HUES48 (cell line): ENCODE measurements around the gene ZNF546.
"Not testable (repeated sequence)": the region's sequence is repeated elsewhere in the genome, so short reads cannot be mapped to it uniquely, and the experiment has no call there.

Experiments used
- H3K27ac ChIP-seq: one replicate; pipeline ENCODE4 v1.7.0; 2013; ENCODE audit warnings: low read depth, low read length, inconsistent platforms
- H3K27me3 ChIP-seq: 2 replicates; pipeline ENCODE4 v1.6.1; 2013; ENCODE audit warnings: mild to moderate bottlenecking, low read length; ENCODE audit not compliant: control insufficient read depth, insufficient read depth
- H3K36me3 ChIP-seq: 2 replicates; pipeline ENCODE4 v1.6.1; 2013; ENCODE audit warnings: low read length; ENCODE audit not compliant: control insufficient read depth, insufficient read depth
- H3K4me1 ChIP-seq: 2 replicates; pipeline ENCODE4 v1.6.1; 2013; ENCODE audit warnings: mild to moderate bottlenecking, low read length; ENCODE audit not compliant: control insufficient read depth, insufficient read depth
- H3K4me3 ChIP-seq: 2 replicates; pipeline ENCODE4 v1.5.1; 2013; ENCODE audit warnings: mild to moderate bottlenecking, low read depth, low read length
- H3K9ac ChIP-seq: 2 replicates; pipeline ENCODE4 v1.6.1; 2013; ENCODE audit warnings: mild to moderate bottlenecking, low read depth, low read length, moderate library complexity
- H3K9me3 ChIP-seq: 2 replicates; pipeline ENCODE4 v1.6.1; 2013; ENCODE audit warnings: low read length; ENCODE audit not compliant: control insufficient read depth, insufficient read depth

Gene ZNF546

GRCh38 chr19:40013991-40014390 lies 17.1 kb downstream of the ZNF546 start:
- Histone ChIP-seq H3K27ac (no peak overlapping the region), H3K9me3 (peaks cover 56% of the 10 kb centered on the region), H3K27me3 (no peaks in the 10 kb centered on the region), H3K4me1 (no peaks in the 10 kb centered on the region), H3K36me3 (no peaks in the 10 kb centered on the region), H3K9ac (no peak overlapping the region), H3K4me3 (no peak overlapping the region)

DNA sequence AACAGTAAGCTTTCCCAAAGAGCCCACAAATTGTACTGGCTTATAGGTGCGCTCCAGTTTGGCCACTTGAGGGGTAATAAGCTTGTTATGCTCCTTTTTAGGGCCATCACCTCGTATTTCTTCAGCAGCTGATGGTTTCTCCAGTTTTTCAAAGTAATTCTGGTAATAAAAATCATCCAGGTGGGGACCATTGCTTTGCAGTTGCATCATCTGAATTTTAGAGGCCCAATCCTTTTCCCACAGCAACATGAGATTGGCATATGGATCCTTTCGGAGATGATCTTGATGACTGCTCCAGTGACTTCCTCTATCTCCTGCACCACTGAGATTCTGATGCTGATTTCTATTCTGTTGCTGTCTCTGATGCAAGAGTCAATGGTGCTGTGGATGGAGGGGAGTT lies 27.1 kb downstream of the ZNF546 start:
- H3K4me1 ChIP-seq, result no peaks in the 10 kb centered on the region
- H3K4me3 ChIP-seq, result no peak overlapping the region
- peaks cover 81% of the 10 kb centered on the region for H3K9me3 ChIP-seq
- no peak overlapping the region for H3K9ac ChIP-seq
- H3K36me3 ChIP-seq, result no peaks in the 10 kb centered on the region
- H3K27me3 ChIP-seq, result no peaks in the 10 kb centered on the region
- no peak overlapping the region for H3K27ac ChIP-seq

DNA sequence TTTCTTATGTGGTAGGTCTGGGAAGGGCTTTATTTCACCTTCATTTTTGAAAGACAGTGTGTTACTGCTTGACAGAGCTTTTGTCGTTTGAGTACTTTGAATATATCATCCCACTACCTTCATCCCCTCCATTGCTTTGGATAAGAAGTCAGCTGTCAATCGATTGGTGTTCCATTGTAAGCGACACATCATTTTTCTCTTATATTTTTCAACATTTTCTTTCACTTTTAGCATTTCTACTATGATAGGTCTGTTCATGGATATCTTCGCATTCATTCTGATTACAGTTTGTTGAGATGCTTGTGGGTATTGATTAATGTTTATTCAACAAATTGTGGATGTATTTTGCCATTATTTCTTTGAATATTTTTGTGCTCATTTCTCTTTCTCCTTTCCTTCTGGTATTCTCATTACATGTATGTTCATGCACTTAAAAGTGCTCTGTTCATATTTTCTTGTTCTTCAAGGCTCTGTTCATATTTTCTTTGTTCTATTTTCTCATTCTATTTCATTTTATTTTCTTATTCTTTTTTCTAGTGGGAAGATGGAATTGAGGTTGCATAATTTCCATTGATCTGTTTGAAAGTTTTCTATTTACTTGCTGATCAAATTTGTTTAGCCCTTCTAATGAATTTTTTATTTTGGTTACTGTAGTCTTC lies 29.2 kb downstream of the ZNF546 start:
- no peaks in the 10 kb centered on the region for H3K4me1 ChIP-seq
- no peak overlapping the region for H3K9ac ChIP-seq
- no peaks in the 10 kb centered on the region for H3K36me3 ChIP-seq
- peaks cover 83% of the 10 kb centered on the region for H3K9me3 ChIP-seq
- H3K27ac ChIP-seq, result no peak overlapping the region
- H3K4me3 ChIP-seq, result no peak overlapping the region; the same call in 1 of the 2 replicates
- H3K27me3 ChIP-seq, result no peaks in the 10 kb centered on the region

- Histone ChIP-seq H3K9me3 (peaks cover 85% of the 10 kb centered on the region), H3K27ac (no peak overlapping the region), H3K27me3 (no peaks in the 10 kb centered on the region), H3K4me3 (no peak overlapping the region), H3K4me1 (no peaks in the 10 kb centered on the region), H3K9ac (no peak overlapping the region), H3K36me3 (no peaks in the 10 kb centered on the region)
Measured at GRCh38 chr19:40026597-40026970, 29.7 kb downstream of the ZNF546 start.

DNA sequence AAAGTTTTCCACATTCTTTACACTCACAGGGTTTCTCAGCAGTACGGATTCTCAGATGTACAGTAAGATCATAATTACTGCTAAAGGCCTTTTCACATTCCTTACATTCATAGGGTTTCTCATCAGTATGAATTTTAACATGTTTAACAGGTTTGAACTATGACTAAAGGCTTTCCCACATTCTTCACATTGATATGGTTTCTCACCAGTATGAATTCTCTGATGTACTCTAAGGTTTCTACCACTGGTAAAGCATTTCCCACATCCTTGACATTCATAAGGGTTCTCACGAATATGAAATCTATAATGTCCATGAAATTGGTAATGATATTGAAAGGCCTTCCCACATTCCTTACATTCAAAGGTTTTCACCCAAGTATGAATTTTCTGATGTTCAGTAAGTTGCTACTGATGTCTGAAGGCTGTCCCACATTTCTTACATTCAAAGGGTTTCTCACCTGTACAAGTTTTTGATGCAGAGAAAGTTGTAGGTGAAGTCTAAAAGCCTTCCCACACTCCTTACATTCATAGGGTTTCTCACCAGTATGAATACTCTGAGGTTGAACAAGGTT lies 37.2 kb downstream of the ZNF546 start:
- Histone ChIP-seq H3K9me3 (peaks cover 79% of the 10 kb centered on the region), H3K36me3 (peaks cover 17% of the 10 kb centered on the region)

DNA sequence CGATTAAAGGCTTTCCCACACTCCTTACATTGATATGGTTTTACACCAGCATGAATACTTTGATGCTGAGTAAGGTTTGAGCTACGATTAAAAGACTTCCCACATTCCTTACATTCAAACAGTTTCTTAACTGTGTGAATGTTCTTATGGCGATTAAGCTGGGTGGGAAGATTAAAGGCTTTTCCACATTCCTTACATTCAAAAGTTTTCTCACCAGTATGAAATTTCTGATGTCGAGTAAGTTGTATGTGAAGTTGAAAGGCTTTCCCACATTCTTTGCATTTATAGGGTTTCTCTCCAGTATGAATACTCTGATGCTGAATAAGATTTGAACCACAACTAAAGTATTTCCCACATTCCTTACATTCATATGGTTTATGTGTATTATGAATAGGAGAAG lies 39.1 kb downstream of the ZNF546 start:
- no peak overlapping the region for H3K27ac ChIP-seq
- H3K27me3 ChIP-seq, result no peaks in the 10 kb centered on the region
- H3K4me1 ChIP-seq, result no peaks in the 10 kb centered on the region
- peaks cover 65% of the 10 kb centered on the region for H3K9me3 ChIP-seq
- H3K36me3 ChIP-seq, result peaks cover 17% of the 10 kb centered on the region
- H3K9ac ChIP-seq, result no peak overlapping the region
- H3K4me3 ChIP-seq, result no peak overlapping the region

More for the DNA sequence above, 37.2 kb downstream of the ZNF546 start:
- no peak overlapping the region for H3K27ac ChIP-seq
- H3K9ac ChIP-seq, result no peak overlapping the region
- H3K27me3 ChIP-seq, result no peaks in the 10 kb centered on the region
- no peak overlapping the region for H3K4me3 ChIP-seq
- no peaks in the 10 kb centered on the region for H3K4me1 ChIP-seq

GRCh38 chr19:40038047-40038446 lies 41.2 kb downstream of the ZNF546 start:
- Histone ChIP-seq H3K36me3 (peaks cover 17% of the 10 kb centered on the region), H3K9me3 (peaks cover 47% of the 10 kb centered on the region)
- not testable (repeated sequence) for H3K4me3 ChIP-seq, H3K27ac ChIP-seq, H3K4me1 ChIP-seq, H3K27me3 ChIP-seq, H3K9ac ChIP-seq

- H3K27ac ChIP-seq, H3K4me3 ChIP-seq, H3K27me3 ChIP-seq, H3K9ac ChIP-seq, H3K4me1 ChIP-seq: not testable (repeated sequence)
- H3K36me3 ChIP-seq, result peaks cover 33% of the 10 kb centered on the region
- peaks cover 45% of the 10 kb centered on the region for H3K9me3 ChIP-seq
Measured at GRCh38 chr19:40041718-40042117, 44.9 kb downstream of the ZNF546 start.

DNA sequence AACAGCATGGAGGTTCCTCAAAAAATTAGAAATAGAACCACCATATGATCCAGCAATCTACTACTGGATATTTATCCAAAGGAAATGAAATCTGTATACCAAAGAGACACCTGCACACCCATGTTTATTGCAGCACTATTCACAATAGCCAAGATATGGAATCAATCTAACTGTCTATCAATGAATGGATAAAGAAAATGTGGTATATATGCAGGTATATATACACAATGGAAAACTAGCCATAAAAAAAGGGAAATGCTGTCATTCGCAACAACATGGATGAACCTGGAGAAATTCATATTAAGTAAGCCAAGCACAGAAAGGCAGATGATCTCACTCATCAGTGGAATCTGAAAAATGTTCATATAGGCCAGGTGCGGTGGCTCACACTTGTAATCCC lies 56.6 kb downstream of the ZNF546 start:
- Histone ChIP-seq H3K9me3 (peaks cover 8% of the 10 kb centered on the region), H3K27ac (no peak overlapping the region), H3K36me3 (peaks cover 4% of the 10 kb centered on the region; the same call in 1 of the 2 replicates), H3K4me1 (peaks cover 7% of the 10 kb centered on the region; the same call in 1 of the 2 replicates), H3K4me3 (no peak overlapping the region), H3K27me3 (no peaks in the 10 kb centered on the region), H3K9ac (no peak overlapping the region)

GRCh38 chr19:40054632-40055031 lies 57.8 kb downstream of the ZNF546 start:
- peaks cover 14% of the 10 kb centered on the region for H3K9me3 ChIP-seq
- H3K36me3 ChIP-seq, result no peaks in the 10 kb centered on the region
- H3K27ac ChIP-seq, result no peak overlapping the region
- H3K4me3 ChIP-seq, result peak overlapping the region; percentile 90
- no peaks in the 10 kb centered on the region for H3K27me3 ChIP-seq
- no peak overlapping the region for H3K9ac ChIP-seq
- peaks cover 7% of the 10 kb centered on the region; the same call in 1 of the 2 replicates for H3K4me1 ChIP-seq

- Histone ChIP-seq H3K4me3 (peak overlapping the region; percentile 90), H3K4me1 (peaks cover 7% of the 10 kb centered on the region; the same call in 1 of the 2 replicates), H3K9me3 (peaks cover 19% of the 10 kb centered on the region), H3K27ac (no peak overlapping the region), H3K9ac (no peak overlapping the region), H3K27me3 (no peaks in the 10 kb centered on the region), H3K36me3 (no peaks in the 10 kb centered on the region)
Measured at GRCh38 chr19:40055049-40055448, 58.2 kb downstream of the ZNF546 start.
